GM18951 (cell line): ENCODE measurements around the gene FLVCR2.

Experiments
- POLR2A ChIP-seq: IDR thresholded peaks from 4 replicates; pipeline ENCODE4 v1.6.1; 2011; ENCODE audit warnings: mild to moderate bottlenecking; ENCODE audit not compliant: insufficient read length, insufficient read depth; ENCODE audit errors: extremely low read depth
- in situ Hi-C: fragments of 300-500 bp; cut with MboI; formaldehyde crosslinking; loops from one replicate; pipeline ENCODE4 v1.12.0; 2022; ENCODE audit warnings: low sequenced_read_pairs, mixed read lengths, inconsistent platforms; ENCODE audit not compliant: unreplicated experiment

Gene FLVCR2, protein sequence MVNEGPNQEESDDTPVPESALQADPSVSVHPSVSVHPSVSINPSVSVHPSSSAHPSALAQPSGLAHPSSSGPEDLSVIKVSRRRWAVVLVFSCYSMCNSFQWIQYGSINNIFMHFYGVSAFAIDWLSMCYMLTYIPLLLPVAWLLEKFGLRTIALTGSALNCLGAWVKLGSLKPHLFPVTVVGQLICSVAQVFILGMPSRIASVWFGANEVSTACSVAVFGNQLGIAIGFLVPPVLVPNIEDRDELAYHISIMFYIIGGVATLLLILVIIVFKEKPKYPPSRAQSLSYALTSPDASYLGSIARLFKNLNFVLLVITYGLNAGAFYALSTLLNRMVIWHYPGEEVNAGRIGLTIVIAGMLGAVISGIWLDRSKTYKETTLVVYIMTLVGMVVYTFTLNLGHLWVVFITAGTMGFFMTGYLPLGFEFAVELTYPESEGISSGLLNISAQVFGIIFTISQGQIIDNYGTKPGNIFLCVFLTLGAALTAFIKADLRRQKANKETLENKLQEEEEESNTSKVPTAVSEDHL

DNA sequence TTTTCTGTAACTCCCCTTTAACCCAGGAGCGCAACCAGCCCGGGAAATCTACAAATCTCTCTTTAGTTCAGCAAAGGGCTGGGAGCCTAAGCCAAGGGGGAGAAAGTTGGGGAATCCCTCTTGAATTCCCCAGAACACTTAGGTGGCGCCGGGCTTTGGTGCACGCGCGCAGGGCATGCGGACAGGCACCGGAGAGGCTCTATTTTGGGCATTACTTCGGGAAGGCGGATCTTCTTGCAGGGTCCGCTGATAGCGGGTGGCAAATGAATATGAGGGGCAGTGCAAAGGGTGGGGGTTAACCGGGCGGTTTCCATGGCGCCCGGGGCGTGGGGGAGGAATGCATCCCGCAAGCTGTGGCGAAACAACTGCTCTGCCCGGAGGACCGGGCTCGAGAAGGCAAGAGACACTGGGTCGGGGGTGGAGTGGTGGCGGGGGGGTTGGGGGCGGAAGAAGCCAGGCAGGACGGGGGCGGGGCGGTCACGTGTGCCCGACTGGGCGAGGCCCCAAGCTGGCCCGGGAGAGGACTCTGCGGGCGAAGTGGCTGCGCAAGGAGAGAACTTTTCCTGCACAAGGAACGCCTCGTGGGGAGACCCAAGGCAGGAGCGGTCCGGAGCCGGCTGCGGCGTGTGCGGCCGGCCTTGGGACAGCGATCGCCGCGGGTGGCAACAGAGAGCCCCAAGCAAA, at the start of gene FLVCR2:
Gene FLVCR2, plus strand, starts transcription at position 519 of the 684 bp plus-strand sequence. CDS start 353 bp downstream, outside the sequence.
- in situ Hi-C loops: no loop called here
- TF ChIP-seq POLR2A: peak; percentile 18

GRCh38 chr14:75531256-75531655, 47.2 kb upstream of the FLVCR2 start:
- in situ Hi-C loops: no loop called here
- no peak for TF ChIP-seq POLR2A

DNA sequence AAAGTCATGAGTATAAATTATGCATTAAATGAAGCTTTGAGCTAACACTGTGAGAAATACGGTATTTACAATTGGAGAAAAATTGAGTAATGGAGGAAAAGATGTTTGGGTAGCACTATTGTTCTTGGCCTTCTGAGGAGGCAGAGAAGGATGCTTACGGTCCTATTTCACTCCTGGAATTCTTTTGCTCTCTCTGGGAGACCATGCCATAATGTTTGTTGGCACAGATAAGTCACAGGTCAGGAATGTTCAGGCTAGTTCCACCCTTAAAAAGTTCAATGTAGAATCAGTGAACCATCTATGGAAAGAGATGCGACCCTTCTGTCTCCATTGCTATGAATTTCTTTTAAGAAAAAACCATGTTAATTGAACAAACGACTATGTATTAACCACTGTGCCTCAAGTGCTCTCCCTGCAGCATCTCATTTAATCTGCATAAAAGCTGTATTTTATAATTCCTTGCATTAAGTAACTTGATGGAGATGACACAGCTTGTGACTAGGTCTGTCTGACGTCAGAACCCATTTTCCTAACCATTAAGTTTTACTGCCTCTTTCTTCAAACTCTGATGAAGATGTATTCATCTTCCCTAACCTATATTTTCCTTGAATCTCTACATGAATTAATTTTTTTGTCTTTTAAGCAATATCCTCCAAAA, 46.6 kb upstream of the FLVCR2 start:
- in situ Hi-C loops: no loop called here
- no peak for TF ChIP-seq POLR2A

DNA sequence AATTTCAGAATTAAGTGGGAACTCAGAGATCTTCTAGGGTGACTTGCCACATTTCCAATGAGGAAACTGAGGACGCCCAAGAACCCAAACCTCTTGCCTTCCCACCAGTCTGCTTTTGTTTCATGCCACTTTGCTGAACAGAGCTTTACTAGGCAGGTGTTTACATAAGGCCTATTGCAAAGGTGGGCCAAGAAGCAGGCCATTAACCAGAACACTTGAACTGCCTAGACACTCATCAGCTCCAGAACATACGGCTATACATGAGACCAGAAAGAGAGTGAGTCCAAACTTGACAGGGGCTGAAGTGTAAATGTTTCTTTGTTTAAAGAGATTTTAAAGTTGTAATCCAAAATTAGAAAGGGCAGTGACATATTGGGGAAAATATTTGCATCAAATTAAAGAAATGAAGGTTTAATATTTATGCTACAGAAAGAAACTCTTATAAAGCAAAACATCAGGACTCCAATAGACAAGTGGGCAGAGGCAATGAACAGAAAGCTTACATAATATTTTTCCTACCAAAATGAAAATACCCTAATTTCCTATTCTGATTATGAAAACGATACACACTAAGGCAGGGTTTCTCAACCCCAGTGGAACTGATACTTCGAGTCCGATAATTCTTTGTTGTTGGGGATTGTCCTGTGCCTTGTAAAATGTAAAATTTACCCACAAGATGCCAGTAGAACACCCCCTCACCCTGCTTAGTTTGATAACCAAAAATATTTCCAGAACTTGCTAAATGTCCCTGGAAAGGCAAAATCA, 44.4 kb upstream of the FLVCR2 start:
- in situ Hi-C loops: no loop called here
- TF ChIP-seq POLR2A: no peak

DNA sequence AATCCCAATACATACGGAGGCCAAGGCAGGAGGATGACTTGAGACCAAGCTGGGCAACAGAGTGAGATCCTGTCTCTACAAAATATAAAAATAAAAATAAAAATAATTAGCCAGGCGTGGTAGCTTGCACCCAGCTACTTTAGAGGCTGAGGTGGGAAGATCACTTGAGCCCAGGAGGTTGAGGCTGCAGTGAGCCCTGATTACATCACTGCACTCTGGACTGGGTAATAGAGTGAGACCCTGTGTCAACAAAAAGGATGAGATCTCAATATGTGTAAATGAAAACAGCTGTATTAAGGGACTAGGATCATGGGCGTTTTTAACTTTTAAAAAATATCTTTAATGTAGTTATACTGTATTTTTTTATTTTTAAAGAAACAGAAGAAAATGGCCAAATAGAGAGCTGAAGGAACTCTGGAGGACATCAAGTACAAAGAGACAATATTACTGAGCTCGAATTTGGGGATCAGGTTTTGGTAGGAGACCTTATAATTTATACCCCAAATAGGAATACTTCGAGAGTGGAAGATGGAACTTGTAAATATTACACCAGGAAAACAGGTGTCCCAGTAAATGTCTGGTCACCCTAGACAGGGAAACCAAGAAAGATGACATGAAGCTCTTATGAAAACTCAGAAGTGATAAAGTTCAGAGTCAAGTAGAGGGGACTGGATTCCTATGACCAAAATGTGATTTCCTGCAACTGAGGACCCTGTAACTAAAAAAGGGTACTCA, 43.1 kb upstream of the FLVCR2 start:
- in situ Hi-C loops: no loop called here
- TF ChIP-seq POLR2A: no peak

DNA sequence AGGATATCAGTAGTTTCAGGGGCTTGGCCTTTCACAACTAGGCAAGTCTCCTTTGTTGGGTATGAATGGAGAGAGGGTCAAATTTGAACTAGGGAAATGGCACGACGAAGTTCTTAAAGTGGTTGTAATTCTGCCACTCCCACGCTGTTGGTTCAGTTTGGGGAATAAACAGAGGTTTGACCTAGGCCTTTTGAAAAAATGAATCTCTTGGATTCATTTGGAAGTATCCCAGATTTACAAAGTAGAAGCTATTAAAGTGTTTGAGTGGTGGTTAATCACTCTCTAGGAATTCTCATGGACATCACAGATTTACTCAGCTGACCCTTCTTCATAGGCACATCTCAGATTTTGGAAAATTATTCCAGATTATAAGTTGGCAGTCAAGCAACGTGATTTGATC, 41.3 kb upstream of the FLVCR2 start:
- no peak for TF ChIP-seq POLR2A
- in situ Hi-C loops: no loop called here

- TF ChIP-seq POLR2A: no peak
- in situ Hi-C loops: no loop called here
These were observed 39.3 kb upstream of the FLVCR2 start for GRCh38 chr14:75539162-75539560.

GRCh38 chr14:75539561-75540478, 38.6 kb upstream of the FLVCR2 start:
- in situ Hi-C loops: no loop called here

DNA sequence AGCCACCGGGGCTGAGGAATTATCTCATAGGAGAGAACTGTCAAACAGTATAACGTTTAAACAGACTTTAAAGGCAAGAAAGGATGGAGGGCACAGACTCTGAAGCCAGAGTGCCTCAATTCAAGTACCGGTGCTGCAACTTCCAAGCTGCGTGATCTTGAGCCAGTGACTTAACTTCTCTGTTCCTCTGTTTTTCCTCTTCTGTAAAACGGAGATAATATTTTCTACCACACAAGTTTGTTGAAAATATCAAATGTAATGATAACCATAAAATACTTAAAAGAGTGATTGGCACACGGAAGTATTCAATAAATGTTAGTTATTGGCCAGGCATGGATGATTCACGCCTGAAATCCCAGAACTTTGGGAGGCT, 38.0 kb upstream of the FLVCR2 start:
- in situ Hi-C loops: no loop called here
- no peak for TF ChIP-seq POLR2A

More at GRCh38 chr14:75539561-75540478, 38.6 kb upstream of the FLVCR2 start:
- no peak for TF ChIP-seq POLR2A

- in situ Hi-C loops: no loop called here
- peak; percentile 39 for TF ChIP-seq POLR2A
These were observed 35.8 kb upstream of the FLVCR2 start for GRCh38 chr14:75542588-75543091.

DNA sequence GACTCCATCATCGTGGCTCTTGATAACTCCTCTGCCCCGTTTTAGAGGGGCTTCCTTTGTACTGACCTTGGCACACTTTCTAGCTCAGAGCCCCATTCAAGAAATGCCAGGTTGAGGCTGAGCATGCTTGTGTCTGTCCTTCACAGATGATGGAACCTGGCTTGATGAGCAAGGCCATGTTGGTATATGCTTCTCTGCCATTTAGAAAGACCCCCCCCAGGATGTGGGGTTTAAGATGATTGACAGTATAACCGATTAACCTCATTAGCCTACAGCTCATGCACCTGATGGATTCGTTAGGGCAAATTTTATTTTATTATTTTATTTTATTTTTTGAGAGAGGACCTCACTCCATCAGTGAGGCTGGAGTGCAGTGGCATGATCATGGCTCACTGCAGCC, 35.2 kb upstream of the FLVCR2 start:
- no peak for TF ChIP-seq POLR2A
- in situ Hi-C loops: no loop called here

DNA sequence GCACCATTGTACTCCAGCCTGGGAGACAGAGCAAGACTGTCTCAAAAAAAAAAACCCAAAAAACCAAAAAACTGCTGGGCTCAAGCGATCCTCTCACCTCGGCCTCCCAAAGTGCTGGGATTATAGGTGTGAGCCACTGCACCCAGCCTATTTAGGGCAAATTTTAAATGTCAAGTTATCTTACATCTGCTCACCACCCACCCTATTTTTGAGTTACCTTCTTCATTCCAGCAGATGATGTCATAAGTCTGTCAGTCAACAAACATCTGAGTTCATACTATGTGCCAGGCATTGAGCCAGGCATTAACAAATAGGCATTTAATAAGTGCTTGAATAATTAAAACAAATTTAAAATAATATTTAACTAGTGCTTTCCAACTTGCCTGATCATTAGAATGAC, 34.6 kb upstream of the FLVCR2 start:
- in situ Hi-C loops: no loop called here
- TF ChIP-seq POLR2A: no peak
